ENCODE results near the gene UST. TPM values are rescaled to one million over a fixed set of nuclear protein-coding genes. Genes with fewer than 3 reads are reported as not detected.
"Not testable (repeated sequence)": the region's sequence is repeated elsewhere in the genome, so short reads cannot be mapped to it uniquely, and the experiment has no call there.

Gene UST
- total RNA-seq, 4 donors from 2014 or later, result 2.3 to 8.4 (median 2.8) TPM

DNA sequence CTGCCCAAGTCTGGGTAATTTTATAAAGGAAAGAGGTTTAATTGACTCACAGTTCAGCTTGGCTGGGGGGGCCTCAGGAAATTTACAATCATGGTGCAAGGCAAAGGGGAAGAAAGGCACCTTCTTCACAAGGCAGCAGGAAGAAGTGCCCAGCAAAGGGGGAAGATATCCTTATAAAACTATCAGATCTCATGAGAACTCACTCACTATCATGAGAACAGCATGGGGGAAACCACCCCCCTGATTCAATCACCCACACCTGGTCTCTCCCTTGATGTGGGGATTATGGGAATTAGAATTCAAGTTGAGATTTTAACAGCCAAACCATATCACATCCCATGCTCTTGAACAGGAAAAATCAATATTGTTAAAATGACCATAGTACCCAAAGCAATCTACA is 355.5 kb downstream of the UST start:
- Histone ChIP-seq H3K27me3 (no peaks in the 10 kb centered on the region), H3K4me1 (no peaks in the 10 kb centered on the region), H3K36me3 (no peaks in the 10 kb centered on the region), H3K27ac (no peak overlapping the region), H3K4me3 (no peak overlapping the region), H3K9me3 (no peaks in the 10 kb centered on the region)
- no peak for DNase-seq
- ATAC-seq, result no peak
- no peak for TF ChIP-seq POLR2A (IDR thresholded peaks at IDR 0.05)
- in situ Hi-C loops (cut with MboI; ENCODE audit: low sequenced_read_pairs in 4 of 4), result no loop called here
- intact Hi-C loops (cut with DNase I; ENCODE audit: low total_unique reads), result no loop called here

- H3K4me3 ChIP-seq; DNase-seq; ATAC-seq; H3K36me3 ChIP-seq; H3K9me3 ChIP-seq; H3K4me1 ChIP-seq; H3K27me3 ChIP-seq; intact Hi-C loops (cut with DNase I; ENCODE audit: low total_unique reads); in situ Hi-C loops (cut with MboI; ENCODE audit: low sequenced_read_pairs in 4 of 4); H3K27ac ChIP-seq: not testable (repeated sequence)
Measured at GRCh38 chr6:149103950-149104349, 357.1 kb downstream of the UST start.

DNA sequence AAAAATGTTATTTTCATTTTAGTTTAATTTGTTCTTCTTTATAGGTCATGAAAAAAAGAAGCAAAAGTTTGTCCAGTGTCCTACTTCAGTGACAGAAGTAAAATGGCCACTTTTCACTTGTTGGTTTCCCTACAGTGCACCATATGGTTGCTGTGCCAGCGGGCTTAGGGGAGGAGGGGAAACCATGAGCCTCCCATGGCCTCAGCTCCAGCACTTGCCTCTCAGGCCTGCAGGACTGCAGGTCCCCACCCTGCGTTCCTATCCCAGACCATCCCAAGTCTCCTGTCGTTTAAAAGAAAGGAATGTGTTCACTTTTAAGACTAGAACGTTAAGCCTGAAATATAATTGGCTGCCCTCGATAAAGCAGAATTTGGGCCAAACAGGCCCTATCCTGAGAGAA is 360.7 kb downstream of the UST start:
- no peak overlapping the region for H3K27ac ChIP-seq
- no peak for ATAC-seq

GRCh38 chr6:149108038-149108748 is 361.4 kb downstream of the UST start:
- ATAC-seq (no peak), DNase-seq (no peak)
- H3K9me3 ChIP-seq, result no peaks in the 10 kb centered on the region
- no peaks in the 10 kb centered on the region for H3K4me1 ChIP-seq
- intact Hi-C loops (cut with DNase I; ENCODE audit: low total_unique reads) (no loop called here), in situ Hi-C loops (cut with MboI; ENCODE audit: low sequenced_read_pairs in 4 of 4) (no loop called here)
- no peak overlapping the region for H3K4me3 ChIP-seq
- no peak overlapping the region for H3K27ac ChIP-seq
- TF ChIP-seq, protein P1, sequence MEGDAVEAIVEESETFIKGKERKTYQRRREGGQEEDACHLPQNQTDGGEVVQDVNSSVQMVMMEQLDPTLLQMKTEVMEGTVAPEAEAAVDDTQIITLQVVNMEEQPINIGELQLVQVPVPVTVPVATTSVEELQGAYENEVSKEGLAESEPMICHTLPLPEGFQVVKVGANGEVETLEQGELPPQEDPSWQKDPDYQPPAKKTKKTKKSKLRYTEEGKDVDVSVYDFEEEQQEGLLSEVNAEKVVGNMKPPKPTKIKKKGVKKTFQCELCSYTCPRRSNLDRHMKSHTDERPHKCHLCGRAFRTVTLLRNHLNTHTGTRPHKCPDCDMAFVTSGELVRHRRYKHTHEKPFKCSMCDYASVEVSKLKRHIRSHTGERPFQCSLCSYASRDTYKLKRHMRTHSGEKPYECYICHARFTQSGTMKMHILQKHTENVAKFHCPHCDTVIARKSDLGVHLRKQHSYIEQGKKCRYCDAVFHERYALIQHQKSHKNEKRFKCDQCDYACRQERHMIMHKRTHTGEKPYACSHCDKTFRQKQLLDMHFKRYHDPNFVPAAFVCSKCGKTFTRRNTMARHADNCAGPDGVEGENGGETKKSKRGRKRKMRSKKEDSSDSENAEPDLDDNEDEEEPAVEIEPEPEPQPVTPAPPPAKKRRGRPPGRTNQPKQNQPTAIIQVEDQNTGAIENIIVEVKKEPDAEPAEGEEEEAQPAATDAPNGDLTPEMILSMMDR (IDR thresholded peaks at IDR 0.05 in 4 of 5, conservative IDR thresholded peaks at IDR 0.05 in 1 of 5), result no peak
- TF ChIP-seq POLR2A (IDR thresholded peaks at IDR 0.05), result no peak
- no peaks in the 10 kb centered on the region for H3K27me3 ChIP-seq
- no peaks in the 10 kb centered on the region for H3K36me3 ChIP-seq

More for the DNA sequence above, 360.7 kb downstream of the UST start:
- Histone ChIP-seq H3K27me3 (no peaks in the 10 kb centered on the region), H3K9me3 (no peaks in the 10 kb centered on the region), H3K4me1 (no peaks in the 10 kb centered on the region), H3K36me3 (no peaks in the 10 kb centered on the region), H3K4me3 (no peak overlapping the region)
- in situ Hi-C loops (cut with MboI; ENCODE audit: low sequenced_read_pairs in 4 of 4), result no loop called here
- no peak for TF ChIP-seq POLR2A (IDR thresholded peaks at IDR 0.05)
- TF ChIP-seq, protein P1 (IDR thresholded peaks at IDR 0.05 in 4 of 5, conservative IDR thresholded peaks at IDR 0.05 in 1 of 5), result no peak
- no peak for DNase-seq
- intact Hi-C loops (cut with DNase I; ENCODE audit: low total_unique reads), result no loop called here

DNA sequence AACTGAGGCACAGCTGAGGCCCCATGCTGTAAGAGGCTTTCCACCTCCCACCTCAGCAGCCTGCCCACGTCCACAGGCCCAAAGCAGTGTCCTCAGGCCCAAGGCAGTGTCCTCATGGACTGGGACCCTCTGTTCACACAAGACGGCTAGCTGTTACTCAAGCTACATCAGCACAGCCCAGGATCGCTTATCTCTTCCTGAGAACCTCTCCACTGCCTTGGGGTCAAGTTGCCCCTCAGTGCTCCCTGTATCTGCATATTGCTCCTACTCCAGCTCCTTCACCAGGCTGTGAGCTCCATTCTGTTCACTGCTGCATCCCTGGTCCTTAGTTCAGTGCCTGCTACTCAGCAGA is 361.9 kb downstream of the UST start:
- no peak for ATAC-seq
- no peak for DNase-seq
- intact Hi-C loops (cut with DNase I; ENCODE audit: low total_unique reads), result no loop called here
- Histone ChIP-seq H3K27ac (no peak overlapping the region), H3K4me1 (no peaks in the 10 kb centered on the region), H3K27me3 (no peaks in the 10 kb centered on the region), H3K36me3 (no peaks in the 10 kb centered on the region), H3K9me3 (no peaks in the 10 kb centered on the region), H3K4me3 (no peak overlapping the region)
- TF ChIP-seq POLR2A (IDR thresholded peaks at IDR 0.05), result no peak
- TF ChIP-seq, protein P1 (IDR thresholded peaks at IDR 0.05 in 4 of 5, conservative IDR thresholded peaks at IDR 0.05 in 1 of 5), result no peak
- in situ Hi-C loops (cut with MboI; ENCODE audit: low sequenced_read_pairs in 4 of 4), result no loop called here

Measured in gastrocnemius medialis (tissue), 4 donors.